GM12892 (cell line): ENCODE results near the gene FDXACB1.

ENCODE experiments used
- POLR2AphosphoS5 ChIP-seq: IDR thresholded peaks from 2 replicates; pipeline ENCODE4 v1.6.1; 2011; ENCODE audit warnings: low read depth, low read length, control low read depth
- TAF1 ChIP-seq: IDR thresholded peaks from 2 replicates; pipeline ENCODE4 v1.6.1; 2011; ENCODE audit warnings: low read depth, mild to moderate bottlenecking, control low read depth, low read length, borderline replicate concordance

DNA sequence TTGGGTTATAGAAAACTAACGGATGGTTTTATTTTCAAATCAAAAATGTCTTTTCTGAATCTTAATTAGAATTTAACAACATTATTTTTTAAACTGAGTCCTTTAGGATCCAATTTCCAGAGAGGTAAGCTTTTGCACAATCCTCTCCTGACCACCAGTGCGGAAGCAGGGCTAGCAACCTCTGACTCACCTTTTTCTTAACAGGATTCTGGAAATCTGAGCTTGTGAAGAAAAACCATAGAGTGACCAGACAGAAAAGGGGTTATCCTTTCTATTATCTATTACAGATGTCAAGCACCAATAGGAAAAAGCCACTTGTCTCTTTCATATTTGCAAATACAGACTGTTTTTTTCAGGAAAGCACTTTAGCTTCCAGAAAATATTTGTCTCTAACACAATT is 32.9 kb downstream of the FDXACB1 start:
- TF ChIP-seq POLR2AphosphoS5, result no peak
- no peak for TF ChIP-seq TAF1
